Transverse colon (tissue), 4 donors: ENCODE measurements around the gene SULF2.

Experiments used
- CTCF ChIP-seq, 5 experiments: fragments of 200-600 bp in 3 of 5; fragments of 450-650 bp in 2 of 5; sonication (generic) in 3 of 5; IDR thresholded peaks; 1 replicate in 2 of 5; 2 replicates in 3 of 5; pipeline ENCODE4 v1.5.1; 2016 to 2017; ENCODE audit warnings: antibody characterized with exemption in 5 of 5, inconsistent platforms in 3 of 5, mild to moderate bottlenecking in 2 of 5, moderate library complexity in 1 of 5
- POLR2A ChIP-seq: fragments of 450-650 bp; IDR thresholded peaks from one replicate; pipeline ENCODE4 v1.6.1; 2016; ENCODE audit warnings: antibody characterized with exemption, mild to moderate bottlenecking, moderate library complexity
- POLR2AphosphoS5 ChIP-seq, 3 donors: sonication (generic); formaldehyde crosslinking; IDR thresholded peaks; one replicate each; pipeline ENCODE4 v1.6.1; 2016; ENCODE audit warnings: antibody characterized with exemption in 3 of 3

- TF ChIP-seq CTCF (IDR thresholded peaks at IDR 0.05) (no peak), POLR2A (no peak), POLR2AphosphoS5 (IDR thresholded peaks at IDR 0.05) (peak in 1 of 3 donors; percentile 57)
These were observed 103.1 kb downstream of the SULF2 start for GRCh38 chr20:47682028-47682783.
